HT1080 (cell line): ENCODE measurements around the gene MUSTN1. TPM values are rescaled to one million over a fixed set of nuclear protein-coding genes. Genes with fewer than 3 reads are reported as not detected.

Source experiments
- DNase-seq: peaks from one replicate; pipeline ENCODE4 v3.0.0-alpha.2; 2015; ENCODE audit warnings: low read depth
- total RNA-seq: library from RNA; depleted of rRNA; stranded (reverse); fragments of >200 nt; shearing (Covaris generic); gene quantifications from 2 replicates; pipeline ENCODE4 v1.2.3, GENCODE V29; 2014

Gene MUSTN1
- total RNA-seq, 1 experiment from 2014 or later: not detected

DNA sequence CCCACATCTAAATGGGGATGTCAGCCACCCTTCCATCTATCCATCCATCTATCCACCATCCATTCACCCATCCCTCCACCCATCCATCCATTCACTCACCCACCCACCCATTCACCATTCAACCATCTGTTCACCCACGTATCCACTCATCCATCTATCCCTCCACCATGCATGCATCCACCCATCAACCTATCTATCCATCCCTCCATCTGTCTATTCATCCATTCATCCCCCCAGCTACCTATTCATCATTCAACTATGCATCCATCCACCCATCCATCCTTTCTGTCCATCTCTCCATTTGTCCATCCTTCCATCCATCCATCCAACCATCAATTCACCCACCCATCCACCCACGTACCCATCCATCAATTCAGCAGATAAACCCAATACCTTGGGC is 25.7 kb downstream of the MUSTN1 start:
- DNase-seq: no peak

- no peak for DNase-seq
Observed at GRCh38 chr3:52805270-52806039, 29.4 kb downstream of the MUSTN1 start.

DNA sequence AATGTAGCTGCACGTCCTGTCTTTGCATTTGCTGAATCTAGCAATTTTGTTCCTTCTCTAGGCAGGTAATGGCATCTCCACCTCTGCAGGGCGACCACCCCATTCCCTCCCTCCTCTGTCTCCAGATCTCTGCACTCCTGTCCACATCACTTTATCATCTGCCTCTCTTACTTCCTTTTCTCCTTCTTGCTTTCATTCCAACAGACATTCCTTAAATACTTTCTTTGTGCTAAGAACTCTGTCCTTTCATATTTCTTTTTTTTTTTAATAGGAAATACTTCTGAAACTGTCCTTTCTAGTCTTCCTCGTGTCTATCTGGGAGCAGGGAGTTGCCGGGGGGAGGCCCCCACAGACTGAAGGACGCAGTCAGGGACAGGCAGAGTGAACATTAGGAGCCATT is 33.0 kb downstream of the MUSTN1 start:
- no peak for DNase-seq

- DNase-seq: no peak
Observed at GRCh38 chr3:52800079-52800478, 34.7 kb downstream of the MUSTN1 start.

DNA sequence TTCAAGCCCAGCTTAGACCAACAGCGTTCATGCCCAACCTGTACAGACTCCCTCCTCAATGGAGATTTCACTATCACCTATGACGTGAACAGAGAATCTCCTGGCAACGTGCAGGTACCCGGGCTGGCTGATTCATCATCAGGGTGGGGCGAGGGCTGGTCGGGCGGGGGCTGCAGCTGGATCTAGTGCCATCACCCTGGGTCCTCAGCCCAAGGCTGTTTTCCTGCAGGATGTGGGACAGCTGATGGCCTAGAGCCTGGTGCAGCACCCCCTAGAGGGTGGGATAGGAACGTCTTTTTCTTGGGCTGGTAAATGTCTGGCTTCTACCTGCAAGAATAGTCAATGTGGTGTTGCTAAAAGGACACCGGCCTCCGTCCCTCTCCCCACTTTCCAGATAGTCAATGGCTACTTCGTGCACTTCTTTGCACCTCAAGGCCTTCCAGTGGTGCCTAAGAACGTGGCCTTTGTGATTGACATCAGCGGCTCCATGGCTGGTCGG is 35.8 kb downstream of the MUSTN1 start:
- no peak for DNase-seq

DNA sequence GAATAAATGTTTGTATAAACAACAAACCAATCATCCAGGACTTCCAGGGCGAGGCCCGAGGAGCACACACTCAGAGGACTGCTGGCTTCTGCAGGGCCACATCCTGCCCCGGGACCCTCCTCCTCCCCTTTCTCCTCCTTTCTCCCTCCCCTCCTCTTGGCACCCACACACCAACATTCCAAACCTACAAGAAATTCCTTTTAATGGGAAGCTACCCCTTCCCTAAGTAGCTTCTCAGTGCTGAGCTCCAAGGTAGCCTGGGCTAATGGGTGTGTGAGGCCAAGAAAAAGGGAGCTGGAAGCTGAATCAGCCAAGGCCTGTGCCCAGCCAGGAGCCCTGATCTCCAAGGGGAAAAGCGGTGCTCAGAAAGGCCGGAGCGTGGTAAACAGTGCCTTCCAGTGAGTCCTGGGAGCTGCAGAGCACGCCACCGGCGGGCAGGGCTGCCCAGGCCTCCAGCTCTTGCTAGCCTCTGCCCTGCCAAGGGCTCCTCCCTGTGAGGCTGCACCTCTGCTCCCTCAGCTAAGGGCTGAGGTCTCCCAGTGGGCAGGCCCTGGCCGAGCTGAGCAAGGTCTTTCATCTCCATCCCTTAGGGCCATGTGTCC is 36.3 kb downstream of the MUSTN1 start:
- DNase-seq: no peak

GRCh38 chr3:52796411-52796810 is 38.4 kb downstream of the MUSTN1 start:
- no peak for DNase-seq

- DNase-seq: no peak
Observed at GRCh38 chr3:52795298-52795900, 39.4 kb downstream of the MUSTN1 start.

DNA sequence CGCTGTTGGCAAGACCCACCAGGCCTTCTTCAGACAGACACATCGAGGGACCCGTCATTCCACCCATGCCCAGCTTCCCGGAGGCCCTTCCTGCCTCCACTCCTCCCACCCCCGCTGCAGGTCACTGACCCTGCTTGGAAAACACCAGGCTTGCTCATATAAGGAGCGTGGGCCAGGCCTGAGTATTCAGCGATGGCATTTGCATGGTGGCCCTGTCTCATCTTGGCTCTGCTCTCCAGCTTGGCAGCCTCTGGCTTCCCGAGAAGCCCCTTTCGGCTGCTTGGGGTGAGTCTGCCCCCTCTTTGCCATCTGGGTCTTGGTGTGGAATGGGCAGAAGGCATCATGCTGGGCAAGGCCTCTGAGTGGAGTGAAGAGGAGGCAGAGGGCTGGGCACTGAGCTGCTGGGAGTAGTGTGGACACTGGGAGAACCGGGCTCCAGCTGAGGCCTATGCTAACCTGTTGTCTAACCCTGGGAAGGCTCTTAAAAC is 40.2 kb downstream of the MUSTN1 start, which contains the start of gene ITIH3:
ITIH3 (plus strand) TSS at position 185 of the 488 bp plus-strand sequence; CDS start at position 193, 8 bp downstream.
- DNase-seq: no peak

DNA sequence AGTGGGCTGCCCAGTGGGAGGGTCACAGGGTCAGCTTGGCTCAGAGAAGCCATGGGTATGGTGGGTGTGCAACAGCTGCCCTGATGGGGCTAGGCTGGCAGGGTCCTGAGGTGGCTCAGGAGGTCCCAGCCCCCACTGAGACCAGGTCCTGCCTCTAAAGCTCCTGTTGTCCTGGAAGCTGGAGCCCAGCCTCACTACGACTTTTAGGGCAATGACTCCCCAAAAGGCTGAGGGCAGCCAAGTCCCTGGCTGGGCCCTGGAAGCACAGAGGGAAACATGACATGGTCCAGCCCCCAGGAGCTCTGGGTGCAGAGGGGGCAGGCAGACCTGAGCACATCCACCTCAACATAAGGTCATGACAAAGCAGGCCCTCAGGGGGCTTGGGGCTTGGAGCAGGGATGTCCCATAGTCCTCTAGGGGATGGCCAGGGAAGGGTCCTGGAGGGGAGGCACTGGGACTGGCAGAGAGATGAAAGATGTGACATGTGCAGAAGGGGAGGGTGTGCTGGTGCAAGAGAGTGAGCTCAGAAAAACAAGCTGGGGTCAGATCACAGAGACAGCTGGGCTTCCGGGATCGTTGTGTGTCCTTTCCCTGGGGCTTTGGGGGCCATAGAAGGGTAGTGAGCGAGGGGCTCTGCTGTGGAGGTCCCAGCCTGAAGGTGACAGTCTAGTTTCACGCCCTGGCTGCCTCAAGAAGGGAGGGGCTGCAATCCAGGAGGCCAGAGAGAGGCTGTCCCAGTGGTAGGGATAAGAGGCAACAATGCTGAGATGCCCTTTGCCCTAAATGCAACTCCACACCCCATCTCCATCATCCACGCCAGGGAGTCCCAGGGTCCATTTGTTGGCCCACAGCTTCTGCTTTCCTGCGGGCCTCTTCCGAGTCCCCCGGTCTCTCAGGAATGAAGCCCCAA is 40.9 kb downstream of the MUSTN1 start:
- no peak for DNase-seq

GRCh38 chr3:52792961-52793695 is 41.7 kb downstream of the MUSTN1 start:
- DNase-seq: no peak

- DNase-seq: no peak
Observed at GRCh38 chr3:52792413-52792812, 42.4 kb downstream of the MUSTN1 start.

GRCh38 chr3:52791928-52792327 is 42.9 kb downstream of the MUSTN1 start:
- DNase-seq: no peak

DNA sequence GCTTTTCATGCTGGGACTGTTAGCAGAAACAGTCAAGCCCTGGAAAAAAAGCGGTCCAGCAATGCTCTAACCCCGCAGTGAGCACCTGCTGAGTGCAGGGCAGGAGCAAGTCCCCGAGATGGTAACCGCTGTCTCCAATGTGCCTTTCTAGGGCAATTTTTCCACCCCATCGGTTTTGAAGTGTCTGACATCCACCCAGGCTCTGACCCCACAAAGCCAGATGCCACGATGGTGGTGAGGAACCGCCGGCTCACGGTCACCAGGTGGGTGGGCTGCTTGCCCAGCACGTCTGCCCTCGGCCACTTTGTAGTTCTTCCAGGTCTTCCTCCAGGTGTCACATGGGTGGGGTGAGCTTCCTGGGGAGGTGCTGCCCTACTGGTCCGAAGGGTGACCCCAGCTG is 43.5 kb downstream of the MUSTN1 start:
- DNase-seq: no peak

DNA sequence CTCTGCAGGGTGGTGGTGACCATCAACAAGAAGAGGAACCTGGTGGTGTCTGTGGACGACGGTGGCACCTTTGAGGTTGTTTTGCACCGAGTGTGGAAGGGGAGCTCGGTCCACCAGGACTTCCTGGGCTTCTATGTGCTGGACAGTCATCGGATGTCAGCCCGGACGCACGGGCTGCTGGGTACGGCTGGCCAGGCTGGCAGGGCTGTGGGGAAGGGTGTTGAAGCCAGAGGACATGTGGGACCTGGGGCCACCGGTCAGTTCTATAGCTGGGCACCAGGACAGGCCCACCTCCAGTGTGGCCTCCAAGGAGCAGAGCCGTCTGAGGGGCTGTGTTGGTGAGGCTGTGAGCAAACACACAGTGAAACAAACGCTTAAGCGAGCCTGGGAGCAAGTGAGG is 44.1 kb downstream of the MUSTN1 start:
- no peak for DNase-seq

- DNase-seq: no peak
Observed at GRCh38 chr3:52790337-52790736, 44.5 kb downstream of the MUSTN1 start.

DNA sequence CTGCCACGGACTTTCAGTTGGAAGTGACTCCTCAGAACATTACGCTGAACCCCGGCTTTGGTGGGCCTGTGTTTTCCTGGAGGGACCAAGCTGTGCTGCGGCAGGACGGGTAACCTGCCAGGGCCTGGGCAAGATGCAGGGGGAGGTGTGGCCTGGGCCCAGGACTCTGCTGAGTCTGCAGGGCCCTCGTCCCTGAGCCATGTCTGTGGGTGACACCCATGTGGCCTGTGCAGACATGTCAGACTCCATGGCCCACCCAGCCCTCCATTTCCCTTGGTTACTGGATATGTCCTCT is 45.1 kb downstream of the MUSTN1 start:
- no peak for DNase-seq

- DNase-seq: no peak
Observed at GRCh38 chr3:52788890-52789745, 45.7 kb downstream of the MUSTN1 start.
